Hematopoietic multipotent progenitor cell treated with erythropoietin and hydrocortisone succinate and interleukin-3 and kit ligand, for 8 days (in vitro differentiated cells): ENCODE results near the gene SENP6.

Experiments
- DNase-seq: peaks from one replicate; pipeline ENCODE4 v3.0.0-alpha.2; 2015

The SENP6 gene

GRCh38 chr6:75748743-75749538 is 147.3 kb downstream of the SENP6 start, which contains the start of gene MYO6:
TSS of gene MYO6 (plus strand) at chr6:75749239. CDS start at chr6:75817548, 68,309 bp downstream.
- peak; percentile 20 for DNase-seq

GRCh38 chr6:75751443-75751842 is 149.8 kb downstream of the SENP6 start:
- no peak for DNase-seq

- no peak for DNase-seq
Measured at GRCh38 chr6:75752365-75752764, 150.7 kb downstream of the SENP6 start.

DNA sequence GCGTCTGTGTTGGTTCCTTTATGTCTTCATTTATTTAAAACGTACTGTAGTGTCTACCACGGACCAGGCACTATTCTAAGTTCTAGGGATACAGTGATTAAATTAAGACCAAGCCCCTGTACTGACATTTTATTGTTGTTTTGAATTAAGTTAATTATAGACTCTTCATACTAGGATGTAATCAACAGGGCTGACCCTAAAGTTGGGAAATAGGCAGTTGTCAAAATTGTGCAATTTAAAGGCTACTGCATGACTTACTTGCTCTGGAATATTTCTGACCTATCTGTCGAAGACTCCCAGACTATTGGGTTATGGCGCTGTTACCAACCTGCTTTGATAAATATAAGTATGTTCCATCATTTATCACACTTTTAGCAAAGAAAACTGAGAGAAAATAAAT is 154.0 kb downstream of the SENP6 start:
- DNase-seq: no peak

DNA sequence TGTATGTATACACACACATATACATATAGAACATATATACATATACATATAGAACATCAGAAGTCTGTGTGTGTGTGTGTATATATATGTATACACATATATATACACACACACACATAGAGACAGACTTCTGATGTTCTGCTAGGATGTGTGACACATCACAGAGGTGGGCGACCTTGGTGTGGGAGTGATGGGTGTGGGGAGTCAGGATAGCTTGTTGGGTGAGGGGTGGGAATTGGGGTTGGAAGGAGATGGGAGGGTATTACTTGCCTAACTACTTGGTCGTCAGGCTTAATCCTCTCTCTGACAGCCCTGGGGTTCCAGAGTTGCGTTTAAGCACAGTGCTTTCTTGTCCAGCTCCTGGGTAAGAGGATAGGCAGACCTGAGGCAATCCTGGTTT is 155.6 kb downstream of the SENP6 start:
- no peak for DNase-seq

DNA sequence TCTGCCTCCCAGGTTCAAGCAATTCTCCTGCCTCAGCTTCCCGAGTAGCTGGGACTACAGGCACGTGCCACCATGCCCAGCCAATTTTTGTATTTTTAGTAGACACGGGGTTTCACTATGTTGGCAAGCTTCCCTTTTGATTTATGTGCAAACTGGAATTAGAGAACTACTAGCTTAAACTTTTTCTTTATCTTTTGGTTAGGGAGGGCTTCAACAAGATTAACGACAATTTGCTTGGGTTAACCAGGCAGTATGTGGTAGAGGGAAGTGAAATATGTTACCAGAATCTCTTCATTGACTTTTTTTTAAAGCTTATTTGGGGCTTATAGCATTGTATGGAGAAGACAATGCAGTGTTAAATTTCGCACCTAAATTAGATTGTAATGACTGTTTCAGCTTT is 156.4 kb downstream of the SENP6 start:
- DNase-seq: no peak

DNA sequence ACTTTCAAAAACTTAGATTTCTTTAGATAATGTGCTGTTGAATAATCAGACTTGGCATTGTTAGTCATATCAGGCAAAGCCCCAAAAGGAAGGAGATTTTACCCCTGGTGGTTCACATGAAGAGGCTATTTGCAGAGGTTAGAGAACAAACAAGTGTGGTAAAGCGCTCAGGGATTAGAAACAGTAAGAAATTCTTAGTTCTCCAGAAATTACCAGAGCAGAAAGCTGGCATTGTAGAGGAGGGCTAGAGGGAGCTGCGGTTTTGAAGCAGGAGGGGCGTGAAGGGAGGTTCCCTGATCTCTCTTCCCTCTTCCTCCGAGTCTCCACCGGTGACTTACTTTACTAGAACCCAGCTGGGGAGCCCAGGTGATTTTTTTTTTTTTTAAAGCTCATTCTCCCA is 157.5 kb downstream of the SENP6 start:
- DNase-seq: no peak

DNA sequence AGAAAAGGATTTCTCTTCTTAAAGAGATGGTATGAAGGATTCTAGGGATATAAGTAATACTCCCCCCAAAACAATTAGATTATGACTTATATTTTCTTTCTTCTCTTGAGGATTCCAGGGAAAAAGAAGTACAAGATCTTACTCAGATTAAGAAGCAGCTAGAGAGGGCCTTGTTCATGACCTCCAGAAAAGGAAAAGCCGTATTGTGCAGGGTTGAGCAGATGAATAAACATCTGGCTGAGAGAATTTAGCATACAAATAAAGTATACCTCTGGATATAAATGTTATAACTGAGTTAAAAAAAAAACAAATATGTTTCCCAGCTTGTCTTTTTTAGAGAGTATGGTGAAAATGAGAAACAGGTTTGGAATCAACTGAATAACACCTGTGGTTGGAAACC is 158.6 kb downstream of the SENP6 start:
- no peak for DNase-seq

- DNase-seq: no peak
Measured at GRCh38 chr6:75761489-75761888, 159.8 kb downstream of the SENP6 start.

DNA sequence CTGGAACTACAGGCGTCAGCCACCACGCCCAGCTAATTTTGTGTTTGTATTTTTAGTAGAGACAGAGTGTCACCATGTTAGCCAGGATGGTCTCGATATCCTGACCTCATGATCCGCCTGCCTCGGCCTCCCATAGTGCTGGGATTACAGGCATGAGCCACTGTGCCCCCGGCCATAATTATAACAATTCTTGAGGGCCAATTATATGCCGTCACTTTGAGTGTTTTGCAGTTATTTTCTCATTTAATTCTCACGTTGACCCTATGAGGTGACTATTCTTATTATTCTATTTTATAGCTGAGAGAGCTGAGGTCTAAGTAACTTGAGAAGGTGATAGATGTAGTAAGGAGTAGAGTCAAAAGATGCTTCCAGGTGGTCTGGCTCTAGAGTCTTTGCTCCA is 160.4 kb downstream of the SENP6 start:
- no peak for DNase-seq

- DNase-seq: no peak
Measured at GRCh38 chr6:75766387-75766786, 164.7 kb downstream of the SENP6 start.
